ENCODE data around the gene ZNF808. TPM values are rescaled to one million over a fixed set of nuclear protein-coding genes. Genes with fewer than 3 reads are reported as not detected.

ZNF808 gene
- total and polyA plus RNA-seq, 2 donors from 2014 or later: 3.4 to 35.8 TPM

- Histone ChIP-seq H3K27ac (ENCODE audit: low read depth in 2 of 2, low read length in 2 of 2) (no peak overlapping the region), H3K27me3 (ENCODE audit: control insufficient read depth, insufficient read depth, low read length) (no peaks in the 10 kb centered on the region), H3K36me3 (ENCODE audit: control insufficient read depth in 2 of 3, insufficient read depth in 3 of 3, low read length in 3 of 3) (peaks cover 7 to 28% (median 14%) of the 10 kb centered on the region in 3 donors), H3K9ac (ENCODE audit: low read length in 3 of 3) (no peak overlapping the region), H3K9me3 (ENCODE audit: control insufficient read depth in 2 of 3, insufficient read depth in 1 of 3, low read length in 3 of 3) (no peaks in the 10 kb centered on the region), H3K4me3 (ENCODE audit: low read length in 3 of 3) (no peak overlapping the region), H3K4me1 (ENCODE audit: control insufficient read depth in 2 of 3, insufficient read depth in 2 of 3, low read depth in 1 of 3, low read length in 3 of 3) (no peaks in the 10 kb centered on the region)
- TF ChIP-seq, protein P1, sequence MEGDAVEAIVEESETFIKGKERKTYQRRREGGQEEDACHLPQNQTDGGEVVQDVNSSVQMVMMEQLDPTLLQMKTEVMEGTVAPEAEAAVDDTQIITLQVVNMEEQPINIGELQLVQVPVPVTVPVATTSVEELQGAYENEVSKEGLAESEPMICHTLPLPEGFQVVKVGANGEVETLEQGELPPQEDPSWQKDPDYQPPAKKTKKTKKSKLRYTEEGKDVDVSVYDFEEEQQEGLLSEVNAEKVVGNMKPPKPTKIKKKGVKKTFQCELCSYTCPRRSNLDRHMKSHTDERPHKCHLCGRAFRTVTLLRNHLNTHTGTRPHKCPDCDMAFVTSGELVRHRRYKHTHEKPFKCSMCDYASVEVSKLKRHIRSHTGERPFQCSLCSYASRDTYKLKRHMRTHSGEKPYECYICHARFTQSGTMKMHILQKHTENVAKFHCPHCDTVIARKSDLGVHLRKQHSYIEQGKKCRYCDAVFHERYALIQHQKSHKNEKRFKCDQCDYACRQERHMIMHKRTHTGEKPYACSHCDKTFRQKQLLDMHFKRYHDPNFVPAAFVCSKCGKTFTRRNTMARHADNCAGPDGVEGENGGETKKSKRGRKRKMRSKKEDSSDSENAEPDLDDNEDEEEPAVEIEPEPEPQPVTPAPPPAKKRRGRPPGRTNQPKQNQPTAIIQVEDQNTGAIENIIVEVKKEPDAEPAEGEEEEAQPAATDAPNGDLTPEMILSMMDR (IDR thresholded peaks at IDR 0.05; ENCODE audit: borderline replicate concordance, extremely low read depth, insufficient read depth): no peak
- intact Hi-C loops (cut with DNase I): no loop called here
- FAIRE-seq: no peak
- peak in 4 of 5 donors; percentile 42 to 64 (median 52) for DNase-seq
Measured at GRCh38 chr19:52584736-52585440, 57.4 kb downstream of the ZNF808 start.

- no peak overlapping the region for H3K27ac ChIP-seq (ENCODE audit: low read depth in 2 of 2, low read length in 2 of 2)
- no peak overlapping the region for H3K4me3 ChIP-seq (ENCODE audit: low read length in 3 of 3)
- peaks cover 7 to 23% (median 14%) of the 10 kb centered on the region in 3 donors for H3K36me3 ChIP-seq (ENCODE audit: control insufficient read depth in 2 of 3, insufficient read depth in 3 of 3, low read length in 3 of 3)
- TF ChIP-seq, protein P1 (IDR thresholded peaks at IDR 0.05; ENCODE audit: borderline replicate concordance, extremely low read depth, insufficient read depth): no peak
- no peak overlapping the region for H3K9ac ChIP-seq (ENCODE audit: low read length in 3 of 3)
- H3K27me3 ChIP-seq (ENCODE audit: control insufficient read depth, insufficient read depth, low read length): no peaks in the 10 kb centered on the region
- intact Hi-C loops (cut with DNase I): no loop called here
- no peaks in the 10 kb centered on the region for H3K9me3 ChIP-seq (ENCODE audit: control insufficient read depth in 2 of 3, insufficient read depth in 1 of 3, low read length in 3 of 3)
- FAIRE-seq (no peak), DNase-seq (peak in 1 of 5 donors; percentile 9)
- H3K4me1 ChIP-seq (ENCODE audit: control insufficient read depth in 2 of 3, insufficient read depth in 2 of 3, low read depth in 1 of 3, low read length in 3 of 3): no peaks in the 10 kb centered on the region
Measured at GRCh38 chr19:52585604-52586003, 58.1 kb downstream of the ZNF808 start.

DNA sequence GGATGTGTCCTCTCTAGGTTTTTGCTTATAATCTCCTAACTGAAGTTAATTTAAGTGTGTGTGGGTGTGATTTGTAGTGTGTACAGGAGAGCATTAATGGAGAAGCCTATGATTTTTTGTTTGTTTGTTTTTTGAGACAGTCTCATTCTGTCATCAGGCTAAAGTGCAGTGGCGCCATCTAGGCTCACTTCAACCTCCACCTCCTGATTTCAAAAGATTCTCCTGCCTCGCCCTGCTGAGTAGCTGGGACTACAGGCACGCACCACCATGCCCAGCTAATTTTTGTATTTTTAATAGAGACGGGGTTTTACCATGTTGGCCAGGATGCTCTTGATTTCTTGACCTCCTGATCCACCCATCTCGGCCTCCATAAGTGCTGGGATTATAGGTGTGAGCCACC lies 63.3 kb downstream of the ZNF808 start:
- H3K4me3 ChIP-seq (ENCODE audit: low read length in 3 of 3): no peak overlapping the region
- no peak overlapping the region for H3K9ac ChIP-seq (ENCODE audit: low read length in 3 of 3)
- intact Hi-C loops (cut with DNase I): no loop called here
- H3K27ac ChIP-seq (ENCODE audit: low read depth in 2 of 2, low read length in 2 of 2): no peak overlapping the region
- no peaks in the 10 kb centered on the region for H3K27me3 ChIP-seq (ENCODE audit: control insufficient read depth, insufficient read depth, low read length)
- TF ChIP-seq, protein P1 (IDR thresholded peaks at IDR 0.05; ENCODE audit: borderline replicate concordance, extremely low read depth, insufficient read depth): peak; percentile 3
- H3K36me3 ChIP-seq (ENCODE audit: control insufficient read depth in 2 of 3, insufficient read depth in 3 of 3, low read length in 3 of 3): peaks cover 0 to 9% (median 2%) of the 10 kb centered on the region in 3 donors
- no peaks in the 10 kb centered on the region for H3K9me3 ChIP-seq (ENCODE audit: control insufficient read depth in 2 of 3, insufficient read depth in 1 of 3, low read length in 3 of 3)
- no peaks in the 10 kb centered on the region for H3K4me1 ChIP-seq (ENCODE audit: control insufficient read depth in 2 of 3, insufficient read depth in 2 of 3, low read depth in 1 of 3, low read length in 3 of 3)
- FAIRE-seq (no peak), DNase-seq (peak in 1 of 5 donors; percentile 36)

Measured in kidney (tissue), 14 donors.